Keratinocyte (primary cell): ENCODE data around the gene SEMA4D. TPM values are rescaled to one million over a fixed set of nuclear protein-coding genes. Genes with fewer than 3 reads are reported as not detected.

Experiments
- DNase-seq: peaks from one replicate; pipeline ENCODE4 v3.0.0-alpha.2; 2011; ENCODE audit warnings: low read depth, missing footprints, low spot score
- FAIRE-seq: peaks from 2 replicates; lab custom pipeline; 2011; peaks lifted over from hg19 to GRCh38; lab: Jason Lieb, UNC
- H2AFZ ChIP-seq: 2 replicates; pipeline ENCODE4 v1.6.0; 2012; ENCODE audit warnings: low read length, control low read depth, inconsistent platforms; ENCODE audit not compliant: control insufficient read depth
- H3K27ac ChIP-seq: 2 replicates; pipeline ENCODE4 v1.5.1; 2011; ENCODE audit warnings: low read length; ENCODE audit not compliant: control insufficient read depth, insufficient read depth
- H3K27me3 ChIP-seq: 3 replicates; pipeline ENCODE4 v1.6.0; 2011; ENCODE audit warnings: low read length; ENCODE audit not compliant: control insufficient read depth, insufficient read depth; ENCODE audit errors: extremely low read depth
- H3K36me3 ChIP-seq, 2 experiments: 2 replicates in 1 of 2; 3 replicates in 1 of 2; pipeline ENCODE4 v1.5.1; 2011; ENCODE audit warnings: low read length in 2 of 2, mild to moderate bottlenecking in 1 of 2; ENCODE audit not compliant: control insufficient read depth in 2 of 2, insufficient read depth in 2 of 2; ENCODE audit errors: extremely low read depth in 1 of 2
- H3K4me1 ChIP-seq: 3 replicates; pipeline ENCODE4 v1.5.1; 2011; ENCODE audit warnings: low read length; ENCODE audit not compliant: control insufficient read depth, insufficient read depth; ENCODE audit errors: extremely low read depth
- H3K4me2 ChIP-seq: 3 replicates; pipeline ENCODE4 v1.6.0; 2011; ENCODE audit warnings: low read depth, low read length; ENCODE audit not compliant: control insufficient read depth, insufficient read depth; ENCODE audit errors: extremely low read depth
- H3K4me3 ChIP-seq, 3 experiments: fragments of 200-600 bp in 1 of 3; sonication (generic) in 1 of 3; 2 replicates in 2 of 3; 3 replicates in 1 of 3; pipeline ENCODE4 v1.5.1; 2011 to 2016; ENCODE audit warnings: low read length in 3 of 3, mild to moderate bottlenecking in 3 of 3, control low read depth in 2 of 3, inconsistent platforms in 1 of 3, low read depth in 1 of 3, mixed read lengths in 1 of 3, mixed run types in 1 of 3, moderate library complexity in 1 of 3; ENCODE audit not compliant: control insufficient read depth in 2 of 3, insufficient read depth in 2 of 3; ENCODE audit errors: extremely low read depth in 1 of 3
- H3K79me2 ChIP-seq: 2 replicates; pipeline ENCODE4 v1.6.0; 2012; ENCODE audit warnings: low read length; ENCODE audit not compliant: control insufficient read depth, insufficient read depth
- H3K9ac ChIP-seq: 3 replicates; pipeline ENCODE4 v1.6.0; 2011; ENCODE audit warnings: low read length; ENCODE audit not compliant: control insufficient read depth, insufficient read depth; ENCODE audit errors: extremely low read depth
- H3K9me1 ChIP-seq: 3 replicates; pipeline ENCODE4 v1.6.0; 2011; ENCODE audit warnings: low read length; ENCODE audit not compliant: control insufficient read depth, insufficient read depth; ENCODE audit errors: extremely low read depth
- H3K9me3 ChIP-seq: 2 replicates; pipeline ENCODE4 v1.5.1; 2012; ENCODE audit warnings: low read depth, low read length; ENCODE audit not compliant: control insufficient read depth
- H4K20me1 ChIP-seq: 3 replicates; pipeline ENCODE4 v1.6.0; 2011; ENCODE audit warnings: low read length; ENCODE audit not compliant: control insufficient read depth, insufficient read depth; ENCODE audit errors: extremely low read depth
- CTCF ChIP-seq, 3 experiments: IDR thresholded peaks in 1 of 3; conservative IDR thresholded peaks in 1 of 3; optimal IDR thresholded peaks in 1 of 3; 2 replicates in 2 of 3; 3 replicates in 1 of 3; pipeline versions ENCODE3 to v1.5.1; 2011; ENCODE audit warnings: low read length in 3 of 3, mild to moderate bottlenecking in 3 of 3, moderate library complexity in 2 of 3, control low read depth in 1 of 3, inconsistent platforms in 1 of 3; ENCODE audit not compliant: insufficient read depth in 2 of 3; ENCODE audit errors: extremely low read depth in 1 of 3
- EZH2 ChIP-seq: IDR thresholded peaks from one replicate; pipeline ENCODE4 v1.6.1; 2012; ENCODE audit warnings: inconsistent platforms, mild to moderate bottlenecking, low read length, moderate library complexity
- dilution Hi-C: fragments of 300-500 bp; cut with MboI; formaldehyde crosslinking; loops from one replicate; pipeline ENCODE4 v1.7.0; 2020; ENCODE audit warnings: low sequenced_read_pairs; ENCODE audit not compliant: extremely low pct_ligation_motif_present
- polyA plus RNA-seq, 5 experiments: library from polyadenylated mRNA; depleted of rRNA in 3 of 5; stranded (reverse) in 3 of 5; stranded (forward) in 1 of 5; unstranded in 1 of 5; fragments of >200 nt; gene quantifications; 1 replicate in 1 of 5; 2 replicates in 3 of 5; 3 replicates in 1 of 5; pipeline versions ENCODE4 v1.2.1 to v1.2.3, GENCODE V29; 2011 to 2012; ENCODE audit warnings: missing spikeins in 2 of 5, low read depth in 1 of 5, low replicate concordance in 1 of 5

The SEMA4D gene
- polyA plus RNA-seq, 1 donor (not counting 4 experiments of a cell fraction or from before 2014, with no cell fraction given) = 0.43 TPM

- H3K9ac ChIP-seq = no peak overlapping the region
- H2AFZ ChIP-seq = no peak overlapping the region
- dilution Hi-C loops = no loop called here
- no peaks in the 10 kb centered on the region for H3K9me3 ChIP-seq
- H3K4me1 ChIP-seq = no peaks in the 10 kb centered on the region
- DNase-seq (no peak), FAIRE-seq (no peak)
- H3K4me3 ChIP-seq = no peak overlapping the region
- no peak overlapping the region for H3K4me2 ChIP-seq
- no peaks in the 10 kb centered on the region for H3K79me2 ChIP-seq
- no peaks in the 10 kb centered on the region for H4K20me1 ChIP-seq
- no peak for TF ChIP-seq EZH2
- TF ChIP-seq CTCF (optimal IDR thresholded peaks at IDR 0.05 in 1 of 3, IDR thresholded peaks at IDR 0.05 in 1 of 3, conservative IDR thresholded peaks at IDR 0.05 in 1 of 3; ENCODE audit: extremely low read depth in 1 of 3, insufficient read depth in 2 of 3, low read length in 3 of 3) = no peak
- no peak overlapping the region for H3K27ac ChIP-seq
- H3K36me3 ChIP-seq = no peaks in the 10 kb centered on the region
- H3K27me3 ChIP-seq = no peaks in the 10 kb centered on the region
- H3K9me1 ChIP-seq = no peaks in the 10 kb centered on the region
These were observed 56.3 kb downstream of the SEMA4D start for GRCh38 chr9:89441655-89441970.

GRCh38 chr9:89440951-89441654, 56.8 kb downstream of the SEMA4D start:
- no peaks in the 10 kb centered on the region for H3K4me1 ChIP-seq
- no peaks in the 10 kb centered on the region for H3K79me2 ChIP-seq
- H4K20me1 ChIP-seq = no peaks in the 10 kb centered on the region
- no peak overlapping the region for H2AFZ ChIP-seq
- no peak overlapping the region for H3K9ac ChIP-seq
- no peak for DNase-seq
- no peak overlapping the region for H3K4me3 ChIP-seq
- H3K36me3 ChIP-seq = no peaks in the 10 kb centered on the region
- H3K4me2 ChIP-seq = no peak overlapping the region
- H3K9me1 ChIP-seq = no peaks in the 10 kb centered on the region
- TF ChIP-seq CTCF (optimal IDR thresholded peaks at IDR 0.05 in 1 of 3, IDR thresholded peaks at IDR 0.05 in 1 of 3, conservative IDR thresholded peaks at IDR 0.05 in 1 of 3; ENCODE audit: extremely low read depth in 1 of 3, insufficient read depth in 2 of 3, low read length in 3 of 3) (no peak), EZH2 (no peak)
- FAIRE-seq = no peak
- no peaks in the 10 kb centered on the region for H3K9me3 ChIP-seq
- H3K27ac ChIP-seq = no peak overlapping the region
- dilution Hi-C loops = no loop called here
- no peaks in the 10 kb centered on the region for H3K27me3 ChIP-seq
